ENCODE results near the gene PTPN14.

PTPN14 gene

DNA sequence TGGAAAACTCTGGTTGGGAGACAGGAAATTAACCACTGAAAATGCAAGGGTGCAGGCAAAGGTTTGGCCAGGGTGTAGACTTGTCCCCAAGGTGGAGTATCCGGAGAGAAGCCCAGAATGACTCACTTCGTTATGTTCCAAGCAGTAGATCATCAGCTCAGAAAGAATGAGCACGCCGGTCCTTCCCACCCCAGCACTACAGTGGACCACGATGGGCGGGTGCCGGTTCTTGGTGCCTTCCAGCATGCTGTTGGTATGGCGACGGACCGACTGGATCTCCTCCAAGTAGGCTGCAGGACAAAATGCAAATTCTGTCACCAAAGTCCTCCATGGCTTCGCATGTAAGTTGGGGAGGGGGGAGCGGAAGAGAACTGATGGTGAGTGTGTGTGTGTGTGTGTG is 187.0 kb downstream of the PTPN14 start:
- no peak for DNase-seq (ENCODE audit: low spot score)

DNA sequence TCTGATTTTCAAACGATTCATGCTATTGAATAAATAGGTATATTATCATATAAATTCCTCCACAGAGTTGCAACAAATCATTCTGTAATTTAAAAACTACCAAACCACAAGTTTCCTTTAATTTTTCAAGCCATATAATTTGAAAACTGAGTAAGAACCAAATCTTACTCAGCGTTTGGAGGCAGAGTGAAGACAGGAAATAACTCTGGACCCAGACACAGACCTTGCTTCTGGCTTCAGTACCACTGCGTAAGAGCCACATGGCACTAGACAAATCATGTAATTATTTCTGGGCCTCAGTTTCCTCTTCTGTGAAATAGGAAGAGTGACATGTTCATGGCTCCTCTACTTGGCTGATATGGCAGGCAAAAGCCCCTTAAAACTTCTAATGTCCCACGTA is 188.0 kb downstream of the PTPN14 start:
- DNase-seq (ENCODE audit: low spot score) = no peak

DNA sequence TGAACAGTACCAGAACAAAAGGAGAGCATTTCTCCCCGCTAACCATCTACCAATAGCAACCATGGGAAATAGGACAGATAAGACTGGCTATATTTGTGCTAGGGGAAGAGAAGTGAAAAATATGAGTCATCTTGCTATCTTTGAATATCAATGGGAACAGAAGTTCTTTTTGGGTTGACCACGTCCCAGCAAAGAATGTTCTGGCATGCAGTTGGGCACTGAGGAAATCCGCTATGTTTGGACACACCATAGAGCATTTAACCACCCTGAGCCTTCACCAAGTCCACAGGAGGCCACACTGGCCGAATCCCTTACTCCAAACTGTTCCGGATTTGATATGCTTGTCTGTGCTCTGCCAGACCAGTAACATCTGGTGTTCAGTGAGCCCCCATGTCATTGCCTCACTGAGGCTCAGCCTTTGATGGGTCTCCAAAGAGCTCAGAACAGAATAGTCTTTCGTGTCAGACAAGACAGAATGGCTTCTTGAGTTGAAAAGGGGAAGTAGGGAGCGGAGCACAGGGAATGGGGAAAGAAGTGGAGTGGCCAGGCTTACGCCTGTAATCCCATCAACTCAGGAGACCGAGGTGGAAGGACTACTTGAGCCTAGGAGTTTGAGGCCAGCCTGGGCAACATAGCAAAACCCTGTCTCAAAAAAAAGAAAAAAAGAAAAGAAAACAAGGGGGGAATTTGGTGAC is 189.1 kb downstream of the PTPN14 start:
- DNase-seq (ENCODE audit: low spot score) = no peak

DNA sequence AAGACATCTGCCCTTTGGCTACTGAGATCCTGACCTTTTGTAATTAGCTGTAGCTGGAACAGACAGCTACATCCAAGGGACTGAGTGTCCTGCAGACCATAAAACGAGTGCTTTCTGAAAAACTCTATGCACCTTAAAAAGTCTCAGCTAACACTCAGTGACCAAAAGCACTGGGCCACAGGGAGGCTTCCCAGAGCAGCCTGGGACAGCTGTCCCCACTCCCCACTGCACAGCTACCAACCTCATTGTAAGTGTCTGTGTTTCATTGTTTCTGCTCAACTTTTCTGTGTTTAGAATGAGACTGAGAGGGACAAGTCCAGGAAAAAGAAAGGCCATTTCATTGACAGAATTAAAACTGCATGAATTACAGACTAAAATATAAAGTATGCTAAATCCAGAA is 189.8 kb downstream of the PTPN14 start:
- no peak for DNase-seq (ENCODE audit: low spot score)

DNA sequence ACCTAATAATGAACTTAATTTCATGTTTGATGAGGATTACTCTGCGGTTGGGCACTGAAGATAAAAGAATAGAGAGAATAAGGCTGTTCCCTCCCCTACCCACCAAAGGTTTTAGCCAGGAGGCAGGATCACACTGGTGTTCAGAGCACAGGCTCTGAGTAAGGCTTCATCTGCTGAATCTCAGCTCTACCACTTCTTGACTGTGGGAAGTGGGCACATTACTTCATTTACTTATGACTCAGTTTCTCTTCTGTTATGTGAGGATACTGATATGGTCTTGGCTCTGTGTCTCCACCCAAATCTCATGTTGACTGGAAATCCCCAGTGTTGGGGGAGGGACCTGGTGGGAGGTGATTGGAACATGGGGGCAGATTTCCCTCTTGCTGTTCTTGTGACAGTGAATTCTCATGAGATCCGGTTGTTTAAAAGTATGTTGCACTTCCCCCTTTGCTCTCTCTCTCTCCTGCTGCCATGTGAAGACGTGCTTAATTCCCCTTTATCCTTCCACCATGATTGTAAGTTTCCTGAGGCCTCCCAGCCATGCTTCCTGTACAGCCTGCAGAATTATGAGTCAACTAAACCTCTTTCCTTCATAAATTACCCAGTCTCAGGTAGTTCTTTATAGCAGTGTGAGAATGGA is 190.8 kb downstream of the PTPN14 start:
- DNase-seq (ENCODE audit: low spot score) = no peak

DNA sequence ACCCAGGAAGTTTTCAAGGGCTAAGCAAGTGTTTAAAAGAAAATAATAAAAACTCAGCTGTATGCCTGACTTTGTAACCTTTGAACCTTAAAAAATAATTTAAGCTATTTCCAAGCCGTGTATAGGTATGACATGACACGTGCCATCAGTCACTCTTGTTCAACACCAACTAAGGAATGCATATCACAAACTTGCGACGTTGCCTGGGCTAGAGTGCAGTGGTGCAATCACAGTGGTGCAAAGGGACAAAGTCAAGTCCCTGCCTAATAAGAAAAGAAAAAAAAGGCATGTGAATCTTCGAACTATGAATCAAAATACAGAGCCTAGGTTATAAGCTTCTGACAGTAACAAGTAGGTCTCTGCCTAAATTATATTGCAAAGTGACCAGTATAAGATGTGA is 191.3 kb downstream of the PTPN14 start:
- DNase-seq (ENCODE audit: low spot score) = no peak

DNA sequence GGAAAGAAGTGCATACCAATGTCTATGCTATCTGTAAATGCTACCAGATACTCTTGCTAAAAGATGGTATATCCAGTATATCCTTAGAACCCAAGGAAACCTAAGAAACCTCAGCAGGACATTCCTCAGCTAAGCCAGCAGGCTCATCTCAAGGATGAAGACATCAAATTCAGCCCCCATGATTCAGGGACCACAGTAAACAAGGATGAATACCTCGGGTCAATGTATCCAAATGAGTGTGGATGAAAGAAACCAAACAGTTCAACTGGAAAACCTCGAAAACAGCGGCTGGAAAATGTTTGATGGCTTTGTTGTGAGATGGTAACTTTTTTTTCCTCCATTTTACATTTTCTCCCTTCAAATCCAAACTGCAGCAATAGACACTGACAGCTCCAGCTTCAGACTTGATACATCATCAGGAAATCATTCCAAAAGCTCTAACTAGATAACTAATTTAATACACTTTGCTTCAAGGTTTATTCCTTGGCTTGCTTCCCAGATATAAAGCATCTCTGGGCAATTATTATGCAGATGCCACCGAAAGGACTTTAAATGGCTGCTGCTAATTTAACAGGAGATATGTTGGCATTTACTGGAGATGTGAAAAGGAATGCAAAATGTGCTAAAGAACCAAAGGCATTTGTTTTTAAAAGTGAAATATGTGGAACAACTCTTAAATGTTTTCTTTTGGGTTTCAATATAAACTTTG is 196.8 kb downstream of the PTPN14 start:
- DNase-seq (ENCODE audit: low spot score) = no peak

DNA sequence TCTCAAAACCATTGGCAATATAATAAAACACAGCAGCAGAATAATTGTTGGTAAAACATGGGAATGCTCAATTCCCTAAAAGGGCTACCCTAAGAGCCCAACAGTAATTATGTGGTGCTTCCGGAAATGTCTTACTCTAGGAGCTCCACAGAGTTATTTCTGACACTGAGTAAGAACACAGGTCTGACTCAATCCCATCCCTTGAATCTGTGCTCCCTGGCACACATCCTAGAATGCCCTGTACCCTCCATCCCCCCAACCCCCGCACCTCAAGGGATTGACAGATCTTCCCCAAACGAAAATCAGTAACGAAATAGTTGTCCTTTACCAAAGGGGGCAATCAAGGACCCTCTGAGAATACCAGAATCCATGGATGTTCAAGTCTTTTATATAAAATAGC is 198.6 kb downstream of the PTPN14 start:
- no peak for DNase-seq (ENCODE audit: low spot score)

DNA sequence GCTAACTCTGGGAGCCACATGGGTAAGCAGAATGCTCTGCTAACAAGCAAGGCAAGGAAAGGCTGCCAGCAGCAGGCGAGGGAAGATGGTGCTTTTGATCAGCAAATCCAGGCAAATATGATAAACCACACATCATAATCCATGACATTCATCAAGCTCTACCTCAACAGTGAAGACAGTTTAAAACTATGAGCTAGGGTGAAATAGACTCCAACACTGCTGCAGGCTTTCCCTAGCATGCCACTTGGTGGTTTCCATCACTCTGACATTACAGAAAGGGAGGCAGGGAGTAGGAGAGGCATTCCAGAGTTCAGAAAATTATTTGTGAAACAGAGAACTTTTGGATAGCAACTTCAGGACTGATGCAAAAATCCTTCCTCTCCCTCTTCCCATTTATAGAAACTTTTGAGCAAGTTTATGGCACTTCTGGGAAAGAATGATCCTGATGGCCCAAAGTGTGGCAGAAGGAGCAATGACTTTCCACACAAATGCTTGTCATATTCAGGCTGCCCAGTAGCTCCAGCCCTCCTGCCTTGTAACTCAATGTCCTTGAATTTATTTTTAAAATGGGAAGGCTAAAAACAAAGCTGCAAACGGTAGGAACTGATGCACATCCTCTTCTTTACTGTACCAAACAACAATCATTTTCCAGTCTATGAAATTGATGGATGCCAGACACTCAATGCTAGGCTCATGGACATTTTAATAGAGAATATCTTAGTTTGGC is 199.7 kb downstream of the PTPN14 start:
- DNase-seq (ENCODE audit: low spot score) = no peak

DNA sequence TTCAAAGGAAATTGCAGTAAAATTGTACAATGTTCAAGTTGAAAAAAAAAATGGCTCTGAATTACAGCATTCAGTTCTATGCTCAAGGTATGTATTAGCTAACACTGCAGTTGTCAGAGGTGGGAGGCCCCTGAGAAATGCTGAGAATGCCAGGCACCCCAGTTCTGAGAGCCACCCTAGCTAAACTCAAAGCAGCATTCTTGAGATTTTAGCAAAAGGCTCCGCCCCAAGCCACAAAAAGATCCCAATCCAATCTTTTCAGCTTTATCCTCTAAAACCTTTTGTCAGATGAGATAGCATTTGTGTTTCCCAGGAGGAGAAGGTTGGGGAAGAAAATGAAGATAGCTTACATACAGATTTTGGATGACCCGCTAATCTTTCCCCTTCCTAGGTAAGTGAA is 201.6 kb downstream of the PTPN14 start:
- no peak for DNase-seq (ENCODE audit: low spot score)

DNA sequence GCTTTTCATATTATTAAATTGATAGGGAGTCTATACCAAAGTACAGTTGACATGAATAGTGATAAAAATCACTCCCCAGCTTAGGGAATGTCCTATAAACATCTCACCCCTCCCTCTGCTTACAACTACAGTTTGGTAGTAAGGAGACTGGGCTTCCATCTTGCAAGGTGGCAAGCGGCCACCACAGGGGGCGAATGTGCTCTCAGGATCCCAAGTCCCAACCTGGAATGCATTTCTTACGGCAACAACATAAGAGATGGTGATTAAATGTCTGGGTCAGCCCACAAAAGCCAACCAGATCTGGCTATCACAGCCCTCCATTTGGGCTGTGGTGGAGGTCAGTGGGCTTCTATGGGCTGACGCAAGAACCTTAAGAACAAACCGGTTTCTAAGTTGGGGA is 202.4 kb downstream of the PTPN14 start:
- no peak for DNase-seq (ENCODE audit: low spot score)

DNA sequence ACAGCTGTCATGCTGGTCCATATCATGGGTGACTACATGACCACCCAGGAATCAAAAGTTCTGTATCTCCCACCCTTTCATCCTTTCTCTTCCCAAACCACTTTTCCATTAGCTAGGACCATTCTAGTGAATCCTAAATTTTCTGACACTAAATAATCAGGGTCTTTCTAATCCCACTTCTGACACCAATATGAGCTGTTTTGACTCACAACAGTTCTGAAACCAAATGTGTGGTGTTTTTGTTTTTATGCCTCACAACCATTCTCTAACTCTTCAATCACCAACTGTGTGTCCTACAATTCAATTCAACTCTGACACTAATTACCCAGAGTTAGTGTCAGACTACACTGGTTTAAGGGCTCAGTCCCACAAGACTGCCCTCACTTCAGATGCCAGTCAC is 206.5 kb downstream of the PTPN14 start:
- no peak for DNase-seq (ENCODE audit: low spot score)

DNA sequence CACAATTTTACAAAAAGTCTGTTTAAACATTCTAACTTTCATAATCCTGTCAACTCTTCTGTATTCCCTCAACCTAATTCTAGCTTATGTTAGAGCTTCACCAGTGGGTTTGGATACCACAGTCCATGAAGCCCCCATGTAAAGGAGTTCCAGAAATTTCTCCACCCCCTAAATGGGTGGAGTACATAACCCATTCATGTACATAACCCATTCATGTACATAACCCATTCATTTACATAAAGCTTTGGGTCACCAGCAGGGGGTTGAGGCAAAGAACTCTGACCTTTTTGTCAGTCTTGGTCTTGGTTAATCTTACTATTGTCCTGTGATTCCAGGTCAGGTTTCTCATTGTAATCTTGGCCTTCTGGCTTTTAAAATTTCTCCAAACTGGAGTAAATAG is 208.9 kb downstream of the PTPN14 start:
- DNase-seq (ENCODE audit: low spot score) = no peak

DNA sequence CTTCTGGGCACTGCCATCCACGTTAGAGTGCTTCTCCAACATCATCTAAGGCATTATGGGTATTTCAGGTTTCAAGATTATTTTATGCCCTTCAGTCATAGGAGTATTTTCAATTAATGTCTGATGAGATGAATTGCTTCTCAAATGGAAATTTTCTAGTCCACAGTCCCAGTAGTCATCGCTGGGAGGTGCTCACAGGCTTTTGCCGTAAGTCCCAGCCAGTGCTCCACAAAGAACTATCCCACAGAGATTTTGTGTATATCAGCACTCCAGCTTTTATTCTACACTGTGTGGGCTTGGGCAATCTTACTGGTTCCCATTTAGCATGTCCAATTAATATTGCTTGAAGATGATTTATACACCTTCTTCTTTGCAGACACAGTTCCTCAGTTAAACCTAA is 209.5 kb downstream of the PTPN14 start:
- no peak for DNase-seq (ENCODE audit: low spot score)

DNA sequence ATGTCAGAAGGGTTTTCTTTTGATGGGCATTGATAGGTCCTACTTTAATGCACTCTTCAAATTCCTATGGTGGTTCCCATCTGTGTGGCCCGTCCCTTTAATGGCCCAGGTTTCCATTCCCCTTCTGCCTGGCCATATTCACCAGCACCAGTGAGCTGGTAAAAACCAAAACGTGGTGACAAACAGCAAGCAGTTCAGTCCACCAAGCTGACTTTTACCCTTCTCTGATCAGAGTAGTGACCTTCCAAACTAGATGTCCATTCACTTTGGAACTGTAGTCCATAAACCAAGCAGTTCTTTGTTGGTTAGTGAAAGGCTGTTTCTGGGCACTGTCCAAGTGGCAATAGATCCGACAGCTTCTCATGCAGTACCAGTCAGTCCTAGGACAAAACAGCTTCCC is 209.9 kb downstream of the PTPN14 start:
- DNase-seq (ENCODE audit: low spot score) = no peak

DNA sequence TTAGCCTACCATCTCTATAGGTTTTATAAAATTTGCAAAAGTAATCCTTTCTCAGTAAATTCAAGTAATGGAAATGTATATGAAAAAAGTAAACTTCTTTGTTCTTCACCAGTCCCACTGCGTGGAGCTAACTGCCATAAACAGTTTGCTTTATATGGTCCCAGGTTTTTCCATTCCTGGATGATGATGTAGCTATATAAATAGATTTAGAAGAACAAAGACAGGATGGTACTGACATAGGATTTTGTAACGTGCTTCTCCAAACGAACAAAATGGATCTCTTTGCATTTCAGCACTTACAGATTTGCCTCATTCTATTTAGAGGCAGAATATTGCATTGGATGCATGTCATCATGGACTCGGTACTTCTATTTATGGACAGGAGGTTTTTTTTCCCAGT is 213.2 kb downstream of the PTPN14 start:
- no peak for DNase-seq (ENCODE audit: low spot score)

DNA sequence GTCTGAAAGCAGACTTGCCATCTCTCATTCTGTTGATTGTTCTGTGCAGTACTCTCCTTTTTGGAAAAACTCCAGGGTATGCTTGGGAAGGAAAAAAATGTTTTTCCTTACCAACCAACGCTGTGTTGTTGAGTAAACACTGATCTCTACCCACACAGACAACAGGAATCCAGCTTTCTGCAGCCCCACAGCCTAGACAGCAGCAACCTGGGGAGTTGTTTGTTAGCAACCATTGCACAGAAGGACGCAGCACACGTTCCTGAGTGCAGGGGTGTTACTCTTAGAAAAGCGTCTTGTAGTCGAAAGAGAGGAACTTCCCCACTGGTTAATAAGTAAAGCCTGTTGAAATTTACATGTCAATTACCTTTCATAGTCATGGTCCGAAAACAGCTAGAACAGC is 213.9 kb downstream of the PTPN14 start:
- no peak for DNase-seq (ENCODE audit: low spot score)

DNA sequence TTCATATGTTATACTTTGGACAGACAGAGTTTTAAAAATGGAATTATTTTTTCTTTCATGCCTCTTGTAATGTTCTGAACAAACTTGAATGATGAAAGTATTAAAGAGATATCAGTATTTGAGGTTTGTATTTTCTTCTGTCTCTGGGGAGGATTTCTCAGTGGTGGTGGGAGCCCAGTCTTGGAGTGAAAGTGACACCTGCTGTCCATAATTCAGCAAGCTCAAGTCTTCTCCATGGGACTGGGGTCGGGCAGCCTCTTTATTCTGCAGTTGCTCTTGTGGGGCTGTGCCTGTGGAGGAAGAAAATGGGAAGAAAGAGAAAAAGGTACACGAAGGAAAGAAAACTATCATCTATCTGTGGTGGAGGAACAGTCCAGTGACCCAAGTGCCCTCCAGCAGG is 214.4 kb downstream of the PTPN14 start:
- no peak for DNase-seq (ENCODE audit: low spot score)

DNA sequence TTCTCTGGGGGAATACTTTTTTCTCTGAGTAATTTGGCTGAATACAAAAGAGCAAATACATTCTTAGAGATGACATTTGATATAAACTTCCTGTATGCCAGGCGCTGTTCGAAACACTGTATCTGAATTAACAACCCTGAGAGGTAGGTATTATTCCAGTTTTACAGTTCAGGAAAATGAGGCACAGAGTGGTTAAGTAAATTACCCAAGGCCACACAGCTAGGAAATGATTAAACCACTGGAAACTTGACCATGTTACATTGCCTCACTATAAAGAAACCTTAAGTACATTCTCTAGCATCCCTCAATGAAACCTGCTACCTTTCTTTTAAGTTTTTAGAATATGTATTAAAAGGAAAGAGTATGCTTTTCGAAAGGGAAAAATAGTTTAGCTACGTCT is 215.8 kb downstream of the PTPN14 start:
- no peak for DNase-seq (ENCODE audit: low spot score)

DNA sequence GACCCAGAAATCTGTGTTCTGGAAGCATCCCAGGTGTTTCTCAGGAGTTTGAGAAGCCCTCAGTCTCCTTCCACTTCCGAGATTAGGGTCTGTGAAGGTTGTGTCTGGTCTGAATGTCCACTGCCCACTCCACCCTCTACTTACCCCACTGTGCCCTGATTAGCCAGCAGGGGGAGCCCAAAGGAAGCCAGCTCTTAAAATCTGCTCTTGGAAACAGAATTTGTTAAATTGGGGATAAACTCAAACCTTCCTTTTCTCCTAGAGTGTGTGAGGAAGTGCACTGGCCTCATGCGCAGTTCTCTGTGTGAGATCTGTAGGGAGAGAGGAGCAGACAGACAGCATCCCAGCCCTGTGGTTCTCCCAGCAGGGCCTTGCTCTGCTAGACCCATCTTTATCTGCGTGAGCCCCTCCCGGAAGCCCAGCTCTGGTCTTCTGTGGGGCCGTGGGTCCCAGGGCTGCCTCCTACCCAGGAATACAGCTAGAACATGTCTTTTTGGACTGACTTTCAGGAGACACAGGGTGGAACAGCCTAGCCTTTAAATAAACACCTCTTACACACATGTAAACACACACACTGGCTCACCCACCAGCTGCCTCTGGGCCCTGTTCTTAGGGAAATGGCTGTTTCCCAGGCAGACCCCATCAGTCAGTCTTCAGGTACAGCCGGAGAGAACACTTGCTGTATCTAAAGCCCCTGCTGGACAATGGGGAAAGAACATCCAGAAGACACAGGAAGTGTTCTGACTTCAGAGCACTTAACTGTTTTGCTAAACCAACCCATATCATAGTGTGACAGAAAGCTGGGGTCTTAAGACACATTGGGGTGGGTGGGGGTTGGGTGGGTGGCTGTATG is 218.2 kb downstream of the PTPN14 start:
- peak; percentile 33 for DNase-seq (ENCODE audit: low spot score)

DNA sequence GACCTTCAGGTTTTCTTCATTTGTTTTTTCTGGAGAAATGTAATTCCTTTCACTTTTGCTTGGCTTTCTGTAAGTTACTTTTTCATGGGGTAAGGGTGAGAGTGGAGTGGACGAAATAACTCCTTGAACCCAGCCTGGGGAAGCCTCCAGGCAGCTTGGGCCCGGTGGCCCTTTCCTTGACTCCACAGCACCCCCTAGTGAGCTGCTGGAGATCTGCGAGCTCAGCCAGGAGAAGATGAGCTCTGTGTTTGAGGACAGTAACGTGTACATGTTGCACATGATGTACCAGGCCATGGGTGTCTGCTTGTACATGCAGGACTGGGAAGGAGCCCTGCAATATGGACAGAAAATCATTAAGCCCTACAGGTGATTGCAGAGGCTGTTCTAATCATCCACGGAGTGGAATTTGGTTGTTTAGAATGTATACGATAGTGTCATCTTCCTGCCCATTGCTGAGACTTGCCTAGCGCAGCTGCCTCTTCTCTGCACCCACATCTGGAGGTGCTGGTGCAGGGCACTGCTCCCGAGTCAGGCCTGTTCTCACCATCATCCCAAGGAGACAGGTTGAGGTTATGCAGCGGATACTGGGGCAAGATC is 219.5 kb downstream of the PTPN14 start:
- peak; percentile 70 for DNase-seq (ENCODE audit: low spot score)

DNA sequence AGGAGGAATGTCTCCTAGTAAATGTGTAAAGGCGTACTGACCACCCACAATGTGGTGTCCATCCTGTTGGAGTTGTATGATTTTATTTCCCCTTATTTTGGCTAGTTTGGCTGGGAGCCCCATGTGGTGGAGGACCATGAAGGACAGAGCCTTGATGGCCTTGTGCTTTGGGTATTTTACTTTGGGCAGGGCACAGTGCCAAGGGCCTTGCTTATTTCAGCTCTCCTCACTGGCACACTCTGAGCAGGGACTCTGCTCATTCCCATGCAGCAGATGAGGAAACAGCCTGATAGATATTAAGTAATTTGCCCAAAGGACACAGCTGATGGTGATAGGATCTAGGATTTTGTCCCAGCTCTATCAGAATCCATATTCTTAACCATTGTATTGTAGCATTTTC is 220.2 kb downstream of the PTPN14 start:
- DNase-seq (ENCODE audit: low spot score) = no peak

Data from germinal center (tissue), 1 donor.